ENCODE measurements around the gene MAIP1. TPM values are rescaled to one million over a fixed set of nuclear protein-coding genes. Genes with fewer than 3 reads are reported as not detected.

The MAIP1 gene
- total RNA-seq, 1 experiment from 2014 or later = 32.3 TPM

GRCh38 chr2:199962203-199962602 lies 6.8 kb downstream of the MAIP1 start:
- Mint-ChIP-seq H3K4me3 (no peak overlapping the region; a peak in 1 of 5 replicates), H3K4me1 (peaks cover 5 to 9% of the 10 kb centered on the region in 2 experiments; a peak in 3 of 4 replicates), H3K27me3 (ENCODE audit: low read depth) (no peaks in the 10 kb centered on the region), H3K36me3 (ENCODE audit: insufficient read depth in 1 of 3, low read depth in 3 of 3) (peaks cover 28 to 70% (median 61%) of the 10 kb centered on the region in 3 experiments; a peak in 6 of 7 replicates), H3K9me3 (no peaks in the 10 kb centered on the region), H3K27ac (no peak overlapping the region)
- no peak overlapping the region for H3K18ac ChIP-seq (ENCODE audit: insufficient read length, low read depth, low read length)
- H4K8ac ChIP-seq (replicated peaks; ENCODE audit: insufficient read length, low read depth, low read length) = no peak overlapping the region
- H2BK20ac ChIP-seq (ENCODE audit: low read depth, low read length, poor library complexity, severe bottlenecking) = no peak overlapping the region
- no peak overlapping the region for H3K9ac ChIP-seq (ENCODE audit: extremely low read depth, insufficient read length, low read length)
- no peaks in the 10 kb centered on the region for H3K79me1 ChIP-seq (ENCODE audit: insufficient read depth, low read depth, low read length, poor library complexity, severe bottlenecking)
- H2BK120ac ChIP-seq (ENCODE audit: low read depth, low read length, poor library complexity, severe bottlenecking) = no peak overlapping the region
- H3K23ac ChIP-seq (ENCODE audit: insufficient read length, low read depth, low read length) = no peak overlapping the region
- H2BK12ac ChIP-seq (ENCODE audit: insufficient read length, low read depth, low read length) = no peak overlapping the region
- H4K20me1 ChIP-seq (ENCODE audit: control insufficient read depth, insufficient read depth, insufficient read length) = no peaks in the 10 kb centered on the region
- H2BK15ac ChIP-seq (ENCODE audit: low read depth, low read length) = no peak overlapping the region
- H3K4ac ChIP-seq (ENCODE audit: low read depth, low read length) = no peak overlapping the region
- no peak overlapping the region for H2BK5ac ChIP-seq (ENCODE audit: insufficient read length, low read length)
- no peak overlapping the region for H2AFZ ChIP-seq (ENCODE audit: low read length)
- H3K4me1 ChIP-seq (ENCODE audit: insufficient read depth, low read length) = no peaks in the 10 kb centered on the region
- no peak overlapping the region for H3K56ac ChIP-seq (ENCODE audit: insufficient read length, low read depth, low read length)
- H3K79me2 ChIP-seq (ENCODE audit: insufficient read depth, low read length) = peaks cover 2% of the 10 kb centered on the region; the same call in 1 of the 2 replicates
- H3K23me2 ChIP-seq (ENCODE audit: insufficient read length, low read depth, low read length, poor library complexity, severe bottlenecking) = peaks cover 4% of the 10 kb centered on the region
- no peak for TF ChIP-seq CTCF (conservative IDR thresholded peaks at IDR 0.05)
- H4K5ac ChIP-seq (ENCODE audit: insufficient read length, low read depth, low read length) = no peak overlapping the region
- H3K27ac ChIP-seq (ENCODE audit: insufficient read length, low read depth, low read length) = no peak overlapping the region
- no peak overlapping the region for H4K91ac ChIP-seq (ENCODE audit: insufficient read length, low read depth, low read length)
- H3T11ph ChIP-seq (ENCODE audit: low read length) = no peak overlapping the region
- WGBS (ENCODE audit: extremely low coverage, insufficient read length, low lambda C conversion rate) = no CpG with 5 or more reads among the region's 2 CpGs
- no peak overlapping the region for H2AK5ac ChIP-seq (ENCODE audit: insufficient read length, low read length)
- no peak for DNase-seq
- H3K9me3 ChIP-seq (ENCODE audit: control insufficient read depth, low read depth, low read length) = no peaks in the 10 kb centered on the region
- H3K4me2 ChIP-seq (ENCODE audit: insufficient read depth, insufficient read length, low read length) = no peak overlapping the region
- no peaks in the 10 kb centered on the region for H3K27me3 ChIP-seq (ENCODE audit: insufficient read depth, low read length)
- no peak overlapping the region for H3K14ac ChIP-seq (ENCODE audit: insufficient read depth, low read length)
